Testis (tissue), 2 donors: ENCODE data around the gene CBLN4.

ENCODE experiments used
- CTCF ChIP-seq, 3 experiments: fragments of 450-650 bp in 2 of 3; fragments of 200-600 bp in 1 of 3; sonication (generic) in 1 of 3; IDR thresholded peaks; one replicate each; pipeline ENCODE4 v1.5.1; 2016 to 2019; ENCODE audit warnings: antibody characterized with exemption in 3 of 3, mild to moderate bottlenecking in 2 of 3, moderate library complexity in 1 of 3
- POLR2A ChIP-seq: fragments of 450-650 bp; IDR thresholded peaks from one replicate; pipeline ENCODE4 v1.6.1; 2017; ENCODE audit warnings: antibody characterized with exemption, mild to moderate bottlenecking, moderate library complexity

GRCh38 chr20:55974491-55975202, 30.7 kb downstream of the CBLN4 start:
- TF ChIP-seq CTCF (IDR thresholded peaks at IDR 0.05) (no peak), POLR2A (no peak)
